ENCODE data around the gene B3GAT1.

Gene B3GAT1

GRCh38 chr11:134406264-134407185 lies 5.5 kb downstream of the B3GAT1 start:
- Histone ChIP-seq H3K27me3 (replicated peaks; ENCODE audit: insufficient read depth, low read length) (no peaks in the 10 kb centered on the region), H3K36me3 (replicated peaks; ENCODE audit: insufficient read depth, low read length) (no peaks in the 10 kb centered on the region), H4K20me1 (ENCODE audit: insufficient read depth, low read length) (no peaks in the 10 kb centered on the region), H3K9ac (ENCODE audit: low read length) (no peak overlapping the region), H3K27ac (ENCODE audit: low read length) (no peak overlapping the region), H2AFZ (ENCODE audit: low read length) (no peak overlapping the region), H3K4me2 (ENCODE audit: low read depth, low read length) (no peak overlapping the region), H3K4me3 (ENCODE audit: low read length) (no peak overlapping the region), H3F3A (ENCODE audit: insufficient read depth, low read length) (no peaks in the 10 kb centered on the region), H3K9me3 (replicated peaks; ENCODE audit: insufficient read depth, low read length) (no peaks in the 10 kb centered on the region), H3K79me2 (ENCODE audit: low read length) (no peaks in the 10 kb centered on the region), H3K4me1 (ENCODE audit: low read length) (no peaks in the 10 kb centered on the region), H3K9me2 (replicated peaks; ENCODE audit: insufficient read depth, low read length) (no peaks in the 10 kb centered on the region)
- TF ChIP-seq EZH2 (optimal IDR thresholded peaks at IDR 0.05; ENCODE audit: low read depth, low read length) (no peak), CTCF (IDR thresholded peaks at IDR 0.05; ENCODE audit: low read length) (no peak), EZH2phosphoT487 (IDR thresholded peaks at IDR 0.05; ENCODE audit: low read length) (no peak)
- no peak for DNase-seq

GRCh38 chr11:134405841-134406240 lies 6.2 kb downstream of the B3GAT1 start:
- H3K4me2 ChIP-seq (ENCODE audit: low read depth, low read length), result no peak overlapping the region
- no peaks in the 10 kb centered on the region for H3K36me3 ChIP-seq (replicated peaks; ENCODE audit: insufficient read depth, low read length)
- H3K79me2 ChIP-seq (ENCODE audit: low read length), result no peaks in the 10 kb centered on the region
- H2AFZ ChIP-seq (ENCODE audit: low read length), result no peak overlapping the region
- no peaks in the 10 kb centered on the region for H3K9me3 ChIP-seq (replicated peaks; ENCODE audit: insufficient read depth, low read length)
- TF ChIP-seq EZH2phosphoT487 (IDR thresholded peaks at IDR 0.05; ENCODE audit: low read length) (no peak), CTCF (IDR thresholded peaks at IDR 0.05; ENCODE audit: low read length) (no peak), EZH2 (optimal IDR thresholded peaks at IDR 0.05; ENCODE audit: low read depth, low read length) (no peak)
- H3K27ac ChIP-seq (ENCODE audit: low read length), result no peak overlapping the region
- H3F3A ChIP-seq (ENCODE audit: insufficient read depth, low read length), result no peaks in the 10 kb centered on the region
- H3K27me3 ChIP-seq (replicated peaks; ENCODE audit: insufficient read depth, low read length), result no peaks in the 10 kb centered on the region
- H3K9me2 ChIP-seq (replicated peaks; ENCODE audit: insufficient read depth, low read length), result no peaks in the 10 kb centered on the region
- no peak for DNase-seq
- no peak overlapping the region for H3K9ac ChIP-seq (ENCODE audit: low read length)
- no peaks in the 10 kb centered on the region for H3K4me1 ChIP-seq (ENCODE audit: low read length)
- no peaks in the 10 kb centered on the region for H4K20me1 ChIP-seq (ENCODE audit: insufficient read depth, low read length)
- no peak overlapping the region for H3K4me3 ChIP-seq (ENCODE audit: low read length)

DNA sequence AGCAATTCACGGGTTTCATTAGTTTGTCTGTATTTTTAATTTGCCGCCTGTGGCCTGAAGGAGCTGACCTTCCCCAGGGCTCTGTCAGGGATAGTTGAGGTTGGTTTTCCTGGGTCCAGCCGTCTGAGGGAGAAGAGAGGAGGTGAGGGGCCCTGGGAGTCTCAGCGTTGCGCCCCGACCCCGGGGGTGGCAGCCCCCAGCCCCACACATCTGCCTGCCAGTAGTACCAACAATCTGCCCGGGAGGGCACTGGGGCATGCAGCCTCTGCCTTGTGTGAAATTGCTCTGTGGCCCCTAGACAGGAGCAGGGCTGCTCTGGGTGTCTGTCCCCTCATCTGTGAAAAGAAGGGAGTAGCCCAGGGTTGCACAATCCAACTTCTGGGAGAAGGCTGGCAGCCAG lies 6.6 kb downstream of the B3GAT1 start:
- H3K9me2 ChIP-seq (replicated peaks; ENCODE audit: insufficient read depth, low read length), result no peaks in the 10 kb centered on the region
- H3K4me1 ChIP-seq (ENCODE audit: low read length), result no peaks in the 10 kb centered on the region
- no peaks in the 10 kb centered on the region for H3K27me3 ChIP-seq (replicated peaks; ENCODE audit: insufficient read depth, low read length)
- H3K9me3 ChIP-seq (replicated peaks; ENCODE audit: insufficient read depth, low read length), result no peaks in the 10 kb centered on the region
- H2AFZ ChIP-seq (ENCODE audit: low read length), result no peak overlapping the region
- H3K4me2 ChIP-seq (ENCODE audit: low read depth, low read length), result no peak overlapping the region
- H3K4me3 ChIP-seq (ENCODE audit: low read length), result no peak overlapping the region
- no peaks in the 10 kb centered on the region for H3K79me2 ChIP-seq (ENCODE audit: low read length)
- no peak overlapping the region for H3K9ac ChIP-seq (ENCODE audit: low read length)
- H3K27ac ChIP-seq (ENCODE audit: low read length), result no peak overlapping the region
- no peaks in the 10 kb centered on the region for H3F3A ChIP-seq (ENCODE audit: insufficient read depth, low read length)
- no peaks in the 10 kb centered on the region for H4K20me1 ChIP-seq (ENCODE audit: insufficient read depth, low read length)
- no peaks in the 10 kb centered on the region for H3K36me3 ChIP-seq (replicated peaks; ENCODE audit: insufficient read depth, low read length)
- TF ChIP-seq EZH2 (optimal IDR thresholded peaks at IDR 0.05; ENCODE audit: low read depth, low read length) (no peak), CTCF (IDR thresholded peaks at IDR 0.05; ENCODE audit: low read length) (no peak), EZH2phosphoT487 (IDR thresholded peaks at IDR 0.05; ENCODE audit: low read length) (no peak)
- DNase-seq, result no peak
